ENCODE data around the gene PRDM5.

Gene PRDM5

GRCh38 chr4:120824946-120825345 lies 97.6 kb downstream of the PRDM5 start:
- H3K4me3 ChIP-seq (ENCODE audit: low read depth, low read length), result no peak overlapping the region

DNA sequence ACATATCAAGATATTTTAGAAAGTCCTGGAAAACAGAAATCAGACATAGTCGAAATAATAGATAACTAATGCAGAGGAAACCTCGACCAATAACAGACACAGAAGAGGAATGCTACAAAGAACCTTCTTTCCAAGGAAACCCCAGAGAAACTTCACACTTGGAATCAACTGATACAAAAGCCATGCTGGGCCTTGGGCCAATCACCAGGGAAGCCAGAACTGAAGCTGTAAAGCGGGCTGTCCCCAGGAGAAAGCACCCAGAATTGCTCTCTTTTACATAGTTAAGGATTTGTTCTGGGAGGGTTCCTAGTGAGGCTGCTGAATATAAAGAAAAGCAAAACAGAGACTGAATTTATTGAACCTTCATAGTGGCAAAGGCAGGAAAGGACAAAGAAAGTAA lies 100.5 kb downstream of the PRDM5 start:
- H3K4me3 ChIP-seq (ENCODE audit: low read depth, low read length), result no peak overlapping the region

DNA sequence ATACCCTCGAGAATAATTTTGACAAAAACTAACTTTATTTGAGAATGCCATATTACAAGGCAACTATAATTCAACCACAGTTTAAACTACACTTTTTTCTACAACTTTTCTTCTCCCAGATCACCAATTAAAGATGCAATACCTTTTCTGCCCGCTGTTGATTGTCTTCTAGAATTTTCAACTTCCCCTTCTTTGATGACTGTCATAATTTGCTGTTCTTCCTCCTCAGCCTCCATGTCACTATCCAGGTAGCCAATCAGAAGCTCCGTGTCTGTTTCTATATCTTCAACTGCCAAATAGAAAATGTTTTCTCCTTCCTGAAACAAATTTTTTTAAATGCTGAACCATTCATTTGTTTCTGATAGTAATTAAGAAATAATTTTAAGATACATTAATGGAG lies 101.5 kb downstream of the PRDM5 start:
- H3K4me3 ChIP-seq (ENCODE audit: low read depth, low read length), result no peak overlapping the region

DNA sequence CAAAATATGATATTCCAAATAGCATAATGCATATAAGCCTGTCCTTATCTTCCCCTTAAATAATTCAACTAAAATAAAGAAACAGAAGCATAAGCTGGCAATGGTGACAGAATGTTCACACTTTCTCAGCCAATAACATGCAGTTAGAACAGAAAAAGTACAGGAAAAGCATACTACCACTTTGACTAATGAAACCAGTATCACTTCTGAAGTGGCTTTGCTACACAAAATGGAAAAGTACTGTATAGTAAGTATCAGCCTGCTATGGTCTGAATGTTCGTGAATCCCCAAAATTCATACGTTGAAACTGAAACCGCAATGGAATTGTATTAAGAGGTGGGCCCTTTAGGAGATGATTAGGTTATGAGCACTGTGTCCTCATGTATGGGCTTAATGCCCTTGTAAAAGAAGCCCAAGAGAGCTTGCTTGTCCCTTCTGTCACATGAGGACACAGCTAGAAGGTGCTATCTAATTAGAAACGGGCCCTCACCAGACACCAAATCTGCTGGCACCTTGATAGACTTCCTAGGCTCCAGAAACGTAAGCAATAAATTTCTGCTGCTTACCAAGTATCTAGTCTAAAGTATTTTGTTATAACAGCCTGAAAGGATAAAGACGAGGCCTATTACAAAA lies 102.6 kb downstream of the PRDM5 start:
- no peak overlapping the region for H3K4me3 ChIP-seq (ENCODE audit: low read depth, low read length)

- H3K4me3 ChIP-seq (ENCODE audit: low read depth, low read length), result no peak overlapping the region
Measured at GRCh38 chr4:120816296-120816965, 106.1 kb downstream of the PRDM5 start.

DNA sequence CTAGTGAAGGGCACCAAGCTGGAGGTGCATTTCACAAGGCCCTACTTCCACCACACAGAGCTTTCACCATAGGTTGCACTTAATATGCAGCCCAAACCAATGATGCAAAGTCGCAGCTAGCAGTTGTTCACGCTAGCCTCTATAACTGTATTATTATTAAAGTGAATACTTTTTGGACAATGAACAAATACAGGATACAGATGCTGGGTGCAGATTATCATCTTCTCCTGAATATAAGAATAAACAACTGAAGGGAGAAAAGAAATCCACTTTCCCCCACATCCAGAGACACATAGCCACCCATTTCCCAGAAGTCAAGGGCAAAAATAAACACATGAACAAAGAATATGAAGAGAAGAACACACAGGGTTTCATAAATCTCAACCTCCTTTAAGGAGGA lies 107.2 kb downstream of the PRDM5 start:
- no peak overlapping the region for H3K4me3 ChIP-seq (ENCODE audit: low read depth, low read length)

DNA sequence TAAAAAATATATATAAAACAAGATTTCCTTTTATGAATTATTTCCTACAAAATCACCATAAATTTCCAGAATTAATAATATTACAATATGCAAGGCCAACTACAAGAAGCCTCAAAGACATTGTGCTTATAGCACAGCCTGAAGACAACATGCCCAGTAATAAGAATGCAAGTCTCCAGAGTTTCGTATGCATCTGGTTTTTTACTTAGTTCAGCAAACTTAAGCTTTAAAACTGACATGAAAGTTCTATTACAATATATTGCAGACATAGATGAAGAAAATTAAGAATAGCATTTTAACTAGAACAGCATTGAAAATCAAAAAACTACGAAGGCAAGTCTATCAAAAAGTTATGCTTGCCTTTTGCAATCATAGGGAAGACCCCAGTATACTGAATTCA lies 107.6 kb downstream of the PRDM5 start:
- H3K4me3 ChIP-seq (ENCODE audit: low read depth, low read length), result no peak overlapping the region

GRCh38 chr4:120812216-120812615 lies 110.3 kb downstream of the PRDM5 start:
- H3K4me3 ChIP-seq (ENCODE audit: low read depth, low read length), result no peak overlapping the region

DNA sequence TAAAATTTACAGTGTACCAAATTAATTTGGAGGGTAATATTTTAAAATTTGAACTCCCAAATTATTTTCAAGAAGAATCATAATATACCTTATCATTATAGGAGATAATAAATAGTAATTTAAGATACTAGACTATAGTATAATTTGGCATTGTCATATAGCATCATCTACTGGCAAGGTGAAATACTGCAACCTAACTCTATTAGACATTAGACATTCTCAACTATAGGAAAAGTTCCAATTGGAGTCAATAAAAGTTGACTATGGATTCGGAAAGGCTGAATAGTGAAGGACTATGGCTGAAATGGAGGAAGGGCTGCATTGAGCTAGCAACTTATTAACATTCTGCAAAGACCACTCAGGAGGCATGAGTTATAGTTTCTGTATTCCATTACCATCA lies 113.0 kb downstream of the PRDM5 start:
- H3K4me3 ChIP-seq (ENCODE audit: low read depth, low read length), result no peak overlapping the region

GRCh38 chr4:120808475-120809141 lies 113.9 kb downstream of the PRDM5 start:
- no peak overlapping the region for H3K4me3 ChIP-seq (ENCODE audit: low read depth, low read length)

GRCh38 chr4:120801137-120801758 lies 121.3 kb downstream of the PRDM5 start:
- H3K4me3 ChIP-seq (ENCODE audit: low read depth, low read length), result no peak overlapping the region

DNA sequence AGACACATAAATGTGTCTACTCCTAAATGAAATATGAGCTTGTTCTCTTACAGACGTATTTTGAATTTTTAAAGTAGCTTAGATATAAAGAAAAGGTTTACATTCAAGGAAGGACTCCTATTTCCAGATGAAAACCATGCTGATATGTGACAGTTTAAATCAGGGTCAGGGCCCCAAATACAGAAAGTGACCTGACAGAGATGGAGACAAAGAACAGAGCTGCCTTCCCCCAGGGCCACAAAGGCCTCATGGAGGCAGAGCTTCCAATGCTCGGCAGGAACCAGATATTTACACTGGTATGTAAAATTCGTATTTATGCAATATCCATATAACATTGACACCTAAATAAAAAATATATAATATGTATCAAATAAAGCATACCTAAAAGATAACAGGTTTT lies 124.0 kb downstream of the PRDM5 start:
- H3K4me3 ChIP-seq (ENCODE audit: low read depth, low read length), result no peak overlapping the region

DNA sequence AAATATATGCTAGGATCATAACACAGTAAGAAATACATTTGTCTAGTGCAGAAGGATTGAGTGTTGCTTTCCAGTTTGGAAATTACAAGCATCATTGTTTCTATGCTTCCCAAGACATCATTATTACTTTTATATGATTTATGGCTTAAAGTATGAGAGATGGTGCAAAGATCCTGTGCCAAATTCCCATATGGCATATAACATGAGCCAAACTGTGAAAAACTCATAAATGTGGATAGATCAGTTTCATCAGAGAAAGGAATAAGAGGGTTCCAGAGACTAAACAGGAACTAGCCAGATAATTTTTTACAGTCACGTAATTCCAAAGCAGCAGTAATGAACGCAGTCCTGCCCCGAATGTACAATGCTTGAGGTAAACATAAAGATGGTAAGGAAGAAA lies 126.3 kb downstream of the PRDM5 start:
- H3K4me3 ChIP-seq (ENCODE audit: low read depth, low read length), result no peak overlapping the region

DNA sequence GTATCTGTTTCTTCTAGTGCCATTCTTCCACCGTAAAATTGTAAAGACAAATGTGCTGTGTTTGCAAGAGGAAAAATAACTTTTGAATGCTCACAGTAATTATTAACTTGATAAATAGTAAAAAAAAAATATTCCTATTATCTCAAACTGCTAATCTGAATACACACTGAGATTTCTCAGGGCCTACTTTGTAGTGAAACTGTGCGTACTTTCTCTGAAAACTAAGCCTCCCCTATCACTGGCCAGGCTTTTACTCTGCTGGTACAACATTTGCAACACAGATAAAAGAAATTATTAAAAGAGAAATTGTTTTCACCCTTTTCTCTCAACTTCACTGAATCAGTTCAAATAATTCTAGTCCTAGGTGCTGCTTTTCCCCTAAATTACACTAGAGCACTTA lies 137.3 kb downstream of the PRDM5 start:
- no peak overlapping the region for H3K4me3 ChIP-seq (ENCODE audit: low read depth, low read length)

DNA sequence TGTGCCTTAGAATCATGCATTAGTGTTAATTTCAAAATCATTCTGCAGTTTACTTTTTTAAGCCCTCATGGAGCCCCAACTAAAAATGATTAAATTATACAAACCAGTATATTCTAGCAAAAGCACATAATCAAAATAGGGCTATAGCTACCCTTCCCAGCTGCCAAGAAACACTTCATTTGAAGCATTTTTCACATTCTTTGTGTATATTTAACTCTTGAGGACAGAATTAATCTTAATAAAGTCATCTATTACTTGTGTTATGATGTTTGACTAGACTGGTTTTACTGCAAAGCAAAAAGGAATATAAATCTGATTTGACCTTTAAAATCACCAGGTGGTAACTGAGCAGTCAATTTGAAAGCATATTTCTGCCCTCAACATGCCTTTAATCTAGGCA lies 145.1 kb downstream of the PRDM5 start:
- no peak overlapping the region for H3K4me3 ChIP-seq (ENCODE audit: low read depth, low read length)

DNA sequence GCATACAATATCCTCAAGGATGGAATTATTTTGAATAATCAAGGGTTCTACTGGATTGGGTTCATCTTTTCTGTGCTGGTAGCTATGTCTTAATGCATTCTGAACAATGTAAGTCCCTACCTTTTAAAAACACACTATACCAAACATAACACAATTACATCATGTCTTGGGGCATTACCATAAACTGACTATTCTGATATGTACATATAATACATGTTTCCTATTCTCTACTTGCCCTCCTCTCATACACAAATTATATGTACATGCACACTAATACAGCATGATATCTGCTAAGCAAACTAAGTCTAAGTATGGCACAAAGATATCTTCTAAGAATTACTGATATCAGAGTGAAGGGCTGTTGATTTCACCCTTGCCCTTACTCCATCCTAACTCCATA lies 147.1 kb downstream of the PRDM5 start:
- H3K4me3 ChIP-seq (ENCODE audit: low read depth, low read length), result no peak overlapping the region

DNA sequence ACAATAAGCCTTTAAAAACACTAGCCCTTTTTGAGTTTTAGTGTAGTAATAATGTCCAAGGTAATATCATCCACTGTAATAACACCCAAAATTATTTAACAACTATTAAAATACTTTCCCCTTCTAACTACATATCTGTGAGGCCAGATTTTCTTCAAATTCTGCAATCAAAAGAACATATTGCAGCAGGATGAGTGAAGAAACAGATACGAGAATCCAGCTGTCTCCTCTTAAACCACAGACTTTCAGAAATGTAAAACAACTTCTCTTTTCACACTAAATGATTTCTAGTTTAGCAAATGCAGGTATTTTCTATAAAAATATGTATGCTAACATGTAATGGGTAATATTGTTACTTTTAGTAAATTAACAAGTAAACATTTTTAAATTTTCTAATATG lies 148.9 kb downstream of the PRDM5 start:
- no peak overlapping the region for H3K4me3 ChIP-seq (ENCODE audit: low read depth, low read length)

DNA sequence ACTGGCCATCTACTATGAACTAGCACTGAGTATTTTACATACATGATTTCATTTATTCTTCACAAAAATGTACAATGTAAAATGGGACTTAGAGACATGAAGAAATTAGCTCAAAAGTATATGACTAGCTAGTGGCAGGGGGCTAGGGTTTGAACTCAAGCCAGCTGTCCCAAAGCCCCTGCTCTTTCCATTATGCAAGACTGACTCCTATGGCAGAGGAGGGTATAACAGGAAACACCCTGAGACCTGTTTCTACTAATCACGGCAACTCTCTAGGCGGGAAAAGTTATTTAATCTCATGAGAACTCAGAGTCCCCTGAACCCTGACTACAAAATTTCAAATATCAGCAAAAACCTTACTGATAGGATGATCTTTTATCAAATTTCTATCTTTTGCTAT lies 150.6 kb downstream of the PRDM5 start:
- no peak overlapping the region for H3K4me3 ChIP-seq (ENCODE audit: low read depth, low read length)

DNA sequence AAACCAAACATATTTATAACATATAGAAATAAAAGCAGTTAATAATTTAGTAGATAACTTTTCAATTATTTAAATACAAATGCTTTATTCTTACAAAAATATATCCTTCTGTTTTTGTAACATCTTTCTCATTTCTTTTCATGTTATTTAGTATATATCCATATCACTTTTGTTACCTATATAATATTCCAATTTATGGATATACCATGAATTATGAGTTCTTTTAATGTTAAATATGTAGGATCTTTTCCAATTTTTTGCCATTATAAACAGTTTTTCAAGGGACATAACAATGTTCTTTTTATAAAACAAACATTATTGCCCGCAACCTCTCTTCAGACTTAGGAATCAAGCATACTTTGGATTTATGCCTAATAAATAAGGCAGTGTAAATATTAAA lies 151.6 kb downstream of the PRDM5 start:
- H3K4me3 ChIP-seq (ENCODE audit: low read depth, low read length), result no peak overlapping the region

DNA sequence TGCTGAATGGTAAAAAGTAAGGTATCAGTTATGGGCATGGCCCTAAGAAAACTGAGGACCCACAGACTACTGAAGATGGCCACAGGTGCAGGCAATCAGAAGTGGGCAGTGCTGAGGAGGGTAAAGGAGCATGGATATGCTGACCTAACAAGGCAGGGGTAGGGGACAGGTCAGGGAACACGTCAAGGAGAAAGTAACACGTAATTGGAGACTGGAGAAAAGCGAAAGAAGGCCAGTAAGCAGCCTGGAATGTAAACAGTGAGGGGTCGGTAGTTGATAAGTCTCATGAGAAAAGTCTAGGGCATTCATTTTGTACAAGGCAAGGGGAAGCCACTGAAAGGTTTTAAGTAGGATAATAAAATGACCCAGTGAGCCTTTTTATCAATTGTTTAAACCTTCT lies 153.3 kb downstream of the PRDM5 start:
- H3K4me3 ChIP-seq (ENCODE audit: low read depth, low read length), result no peak overlapping the region

- H3K4me3 ChIP-seq (ENCODE audit: low read depth, low read length), result no peak overlapping the region
Measured at GRCh38 chr4:120765260-120765680, 157.3 kb downstream of the PRDM5 start.

DNA sequence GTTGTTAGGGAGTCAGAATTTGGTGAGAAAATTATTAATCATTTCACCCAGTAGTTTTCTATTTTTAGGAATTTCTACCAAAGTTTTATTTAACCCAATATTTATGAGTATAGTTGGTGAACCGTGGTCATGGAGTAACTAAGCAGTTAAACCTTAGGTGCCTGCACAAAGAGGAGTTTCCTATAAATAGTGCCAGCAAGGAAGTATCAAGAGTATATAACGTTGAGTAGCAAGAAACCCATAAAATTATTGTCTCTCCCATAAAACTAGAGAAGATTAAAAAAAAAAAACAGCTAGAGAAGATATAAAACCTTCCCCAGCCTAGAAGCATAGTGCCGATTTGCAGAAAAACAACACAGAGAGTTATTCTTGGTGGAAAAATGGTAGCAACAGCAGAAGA lies 158.9 kb downstream of the PRDM5 start:
- H3K4me3 ChIP-seq (ENCODE audit: low read depth, low read length), result no peak overlapping the region
